Gastroesophageal sphincter (tissue), 3 donors: ENCODE measurements around the gene SCT.

Experiments
- CTCF ChIP-seq, 4 experiments: fragments of 200-600 bp in 2 of 4; fragments of 450-650 bp in 2 of 4; sonication (generic) in 1 of 4; IDR thresholded peaks; one replicate each; pipeline ENCODE4 v1.5.1; 2017 to 2019; ENCODE audit warnings: antibody characterized with exemption in 4 of 4, mild to moderate bottlenecking in 2 of 4, moderate library complexity in 2 of 4
- EP300 ChIP-seq: sonication (generic); formaldehyde crosslinking; IDR thresholded peaks from one replicate; pipeline ENCODE4 v1.6.1; 2017; ENCODE audit warnings: antibody characterized with exemption, mild to moderate bottlenecking
- POLR2A ChIP-seq, 2 donors: fragments of 450-650 bp; IDR thresholded peaks; one replicate each; pipeline ENCODE4 v1.6.1; 2017; ENCODE audit warnings: antibody characterized with exemption in 2 of 2, mild to moderate bottlenecking in 2 of 2, moderate library complexity in 1 of 2
- POLR2AphosphoS5 ChIP-seq: sonication (generic); formaldehyde crosslinking; IDR thresholded peaks from one replicate; pipeline ENCODE4 v1.6.1; 2017; ENCODE audit warnings: antibody characterized with exemption

- TF ChIP-seq CTCF (IDR thresholded peaks at IDR 0.05) (no peak), POLR2AphosphoS5 (no peak), POLR2A (IDR thresholded peaks at IDR 0.05) (no peak), EP300 (no peak)
These were observed 29.7 kb downstream of the SCT start for GRCh38 chr11:597166-597725.
